Karpas-422 (cell line): ENCODE measurements around the gene BMPR1A. TPM values are rescaled to one million over a fixed set of nuclear protein-coding genes. Genes with fewer than 3 reads are reported as not detected.
"Not testable (repeated sequence)": the region's sequence is repeated elsewhere in the genome, so short reads cannot be mapped to it uniquely, and the experiment has no call there.

Experiments
- DNase-seq: peaks from one replicate; pipeline ENCODE4 v3.0.0-alpha.2; 2015
- H2AFZ ChIP-seq: fragments of 200-600 bp; sonication (generic); 2 replicates; pipeline ENCODE4 v1.6.1; 2014; ENCODE audit warnings: antibody characterized with exemption, low read length, mixed read lengths
- H3K27ac ChIP-seq: fragments of 200-600 bp; sonication (generic); 2 replicates; pipeline ENCODE4 v1.5.1; 2014; ENCODE audit warnings: mild to moderate bottlenecking, low read length, moderate library complexity
- H3K27me3 ChIP-seq: fragments of 200-600 bp; sonication (generic); 2 replicates; pipeline ENCODE4 v1.6.1; 2014; ENCODE audit warnings: low read length, mixed read lengths
- H3K36me3 ChIP-seq: fragments of 200-600 bp; sonication (generic); 2 replicates; pipeline ENCODE4 v1.6.1; 2014; ENCODE audit warnings: low read length, mixed read lengths; ENCODE audit not compliant: insufficient read depth
- H3K4me1 ChIP-seq: fragments of 200-600 bp; sonication (generic); 2 replicates; pipeline ENCODE4 v1.6.1; 2014; ENCODE audit warnings: mild to moderate bottlenecking, low read length, mixed read lengths
- H3K4me2 ChIP-seq: fragments of 200-600 bp; sonication (generic); 2 replicates; pipeline ENCODE4 v1.6.1; 2014; ENCODE audit warnings: low read length, low read depth, mild to moderate bottlenecking; ENCODE audit not compliant: poor library complexity, severe bottlenecking
- H3K4me3 ChIP-seq: fragments of 200-600 bp; sonication (generic); 2 replicates; pipeline ENCODE4 v1.5.1; 2014; ENCODE audit warnings: mild to moderate bottlenecking, antibody characterized with exemption, low read length, mixed read lengths
- H3K79me2 ChIP-seq: fragments of 200-600 bp; sonication (generic); 2 replicates; pipeline ENCODE4 v1.6.1; 2014; ENCODE audit warnings: mild to moderate bottlenecking, low read length, mixed read lengths
- H3K9ac ChIP-seq: fragments of 200-600 bp; sonication (generic); 2 replicates; pipeline ENCODE4 v1.6.0; 2014; ENCODE audit warnings: low read length
- H3K9me2 ChIP-seq: fragments of 200-600 bp; sonication (generic), shearing (Covaris generic); replicated peaks from 2 replicates; pipeline ENCODE4 v1.6.0; 2014; ENCODE audit warnings: mild to moderate bottlenecking, low read length, moderate library complexity; ENCODE audit not compliant: insufficient read depth
- H3K9me3 ChIP-seq: fragments of 300-700, 200-600 bp; sonication (generic); 2 replicates; pipeline ENCODE4 v1.6.1; 2014; ENCODE audit warnings: low read length, mixed read lengths
- H4K20me1 ChIP-seq: fragments of 200-600 bp; sonication (generic); 2 replicates; pipeline ENCODE4 v1.6.1; 2014; ENCODE audit warnings: mild to moderate bottlenecking, antibody characterized with exemption, low read length, low read depth; ENCODE audit not compliant: insufficient read depth
- total RNA-seq: library from RNA; depleted of rRNA; stranded (reverse); fragments of >200 nt; shearing (Covaris generic); gene quantifications from 2 replicates; pipeline ENCODE4 v1.2.3, GENCODE V29; 2014; ENCODE audit warnings: low replicate concordance

BMPR1A gene
- total RNA-seq, 1 experiment from 2014 or later, result 2.2 TPM

- H3K27me3 ChIP-seq, H3K4me3 ChIP-seq, DNase-seq, H3K9me2 ChIP-seq, H3K4me2 ChIP-seq, H4K20me1 ChIP-seq, H3K4me1 ChIP-seq, H3K9me3 ChIP-seq, H2AFZ ChIP-seq, H3K9ac ChIP-seq, H3K27ac ChIP-seq, H3K79me2 ChIP-seq, H3K36me3 ChIP-seq: not testable (repeated sequence)
Observed at GRCh38 chr10:86853582-86853981, 97.2 kb downstream of the BMPR1A start.

GRCh38 chr10:86855513-86855912 is 99.1 kb downstream of the BMPR1A start:
- Histone ChIP-seq H3K79me2 (no peaks in the 10 kb centered on the region), H3K27me3 (no peaks in the 10 kb centered on the region), H3K4me3 (no peak overlapping the region), H3K9ac (no peak overlapping the region), H3K4me2 (no peak overlapping the region), H3K9me3 (no peaks in the 10 kb centered on the region), H3K4me1 (no peaks in the 10 kb centered on the region), H3K9me2 (no peaks in the 10 kb centered on the region), H3K27ac (no peak overlapping the region), H3K36me3 (no peaks in the 10 kb centered on the region), H2AFZ (no peak overlapping the region), H4K20me1 (no peaks in the 10 kb centered on the region)
- no peak for DNase-seq

GRCh38 chr10:86856156-86856555 is 99.7 kb downstream of the BMPR1A start:
- H3K4me2 ChIP-seq, result no peak overlapping the region
- no peak overlapping the region for H3K27ac ChIP-seq
- H2AFZ ChIP-seq, result no peak overlapping the region
- H3K4me3 ChIP-seq, result no peak overlapping the region
- H3K4me1 ChIP-seq, result no peaks in the 10 kb centered on the region
- no peaks in the 10 kb centered on the region for H3K9me2 ChIP-seq
- DNase-seq, result no peak
- H3K36me3 ChIP-seq, result no peaks in the 10 kb centered on the region
- no peaks in the 10 kb centered on the region for H3K79me2 ChIP-seq
- no peaks in the 10 kb centered on the region for H3K27me3 ChIP-seq
- H4K20me1 ChIP-seq, result no peaks in the 10 kb centered on the region
- H3K9ac ChIP-seq, result no peak overlapping the region
- no peaks in the 10 kb centered on the region for H3K9me3 ChIP-seq

GRCh38 chr10:86857128-86857721 is 100.8 kb downstream of the BMPR1A start:
- Histone ChIP-seq H3K79me2 (no peaks in the 10 kb centered on the region), H3K4me2 (no peak overlapping the region), H3K27me3 (no peaks in the 10 kb centered on the region), H3K36me3 (no peaks in the 10 kb centered on the region), H3K27ac (no peak overlapping the region), H3K9me3 (no peaks in the 10 kb centered on the region), H3K9me2 (no peaks in the 10 kb centered on the region), H3K4me1 (no peaks in the 10 kb centered on the region), H4K20me1 (no peaks in the 10 kb centered on the region), H3K4me3 (no peak overlapping the region), H3K9ac (no peak overlapping the region), H2AFZ (no peak overlapping the region)
- DNase-seq, result no peak

GRCh38 chr10:86858011-86858410 is 101.6 kb downstream of the BMPR1A start:
- no peaks in the 10 kb centered on the region for H3K36me3 ChIP-seq
- no peak for DNase-seq

GRCh38 chr10:86861351-86861750 is 104.9 kb downstream of the BMPR1A start:
- no peaks in the 10 kb centered on the region for H3K9me2 ChIP-seq

More at GRCh38 chr10:86858011-86858410, 101.6 kb downstream of the BMPR1A start:
- Histone ChIP-seq H4K20me1 (no peaks in the 10 kb centered on the region), H3K4me3 (no peak overlapping the region), H3K79me2 (no peaks in the 10 kb centered on the region), H3K4me1 (no peaks in the 10 kb centered on the region), H3K9me2 (no peaks in the 10 kb centered on the region), H3K9ac (no peak overlapping the region), H3K27ac (no peak overlapping the region), H3K27me3 (no peaks in the 10 kb centered on the region), H3K4me2 (no peak overlapping the region), H3K9me3 (no peaks in the 10 kb centered on the region), H2AFZ (no peak overlapping the region)

GRCh38 chr10:86862373-86862772 is 106.0 kb downstream of the BMPR1A start:
- H3K4me2 ChIP-seq, result no peak overlapping the region
- no peak for DNase-seq
- no peak overlapping the region for H2AFZ ChIP-seq
- H3K79me2 ChIP-seq, result no peaks in the 10 kb centered on the region
- H3K9me2 ChIP-seq, result no peaks in the 10 kb centered on the region
- no peaks in the 10 kb centered on the region for H3K27me3 ChIP-seq
- H3K27ac ChIP-seq, result no peak overlapping the region
- H3K4me3 ChIP-seq, result no peak overlapping the region
- H3K9ac ChIP-seq, result no peak overlapping the region
- no peaks in the 10 kb centered on the region for H3K9me3 ChIP-seq
- H3K36me3 ChIP-seq, result no peaks in the 10 kb centered on the region
- H3K4me1 ChIP-seq, result no peaks in the 10 kb centered on the region
- H4K20me1 ChIP-seq, result no peaks in the 10 kb centered on the region

More at GRCh38 chr10:86861351-86861750, 104.9 kb downstream of the BMPR1A start:
- H3K79me2 ChIP-seq, result no peaks in the 10 kb centered on the region
- H3K4me1 ChIP-seq, result no peaks in the 10 kb centered on the region
- DNase-seq, result no peak
- H3K27ac ChIP-seq, result no peak overlapping the region
- no peak overlapping the region for H2AFZ ChIP-seq
- H3K27me3 ChIP-seq, result no peaks in the 10 kb centered on the region
- no peaks in the 10 kb centered on the region for H3K36me3 ChIP-seq
- no peak overlapping the region for H3K4me3 ChIP-seq
- no peak overlapping the region for H3K9ac ChIP-seq
- no peaks in the 10 kb centered on the region for H3K9me3 ChIP-seq
- H4K20me1 ChIP-seq, result no peaks in the 10 kb centered on the region
- H3K4me2 ChIP-seq, result no peak overlapping the region

GRCh38 chr10:86862786-86863483 is 106.5 kb downstream of the BMPR1A start:
- Histone ChIP-seq H3K9ac (no peak overlapping the region), H3K4me1 (no peaks in the 10 kb centered on the region), H3K79me2 (no peaks in the 10 kb centered on the region), H2AFZ (no peak overlapping the region), H3K9me2 (no peaks in the 10 kb centered on the region), H4K20me1 (no peaks in the 10 kb centered on the region), H3K9me3 (no peaks in the 10 kb centered on the region), H3K27ac (no peak overlapping the region), H3K4me2 (no peak overlapping the region), H3K36me3 (no peaks in the 10 kb centered on the region), H3K4me3 (no peak overlapping the region), H3K27me3 (no peaks in the 10 kb centered on the region)
- no peak for DNase-seq
